ENCODE data around the gene ZSWIM6.
"Not testable (repeated sequence)": the region's sequence is repeated elsewhere in the genome, so short reads cannot be mapped to it uniquely, and the experiment has no call there.

ZSWIM6 gene

GRCh38 chr5:61366497-61367240 is 34.6 kb downstream of the ZSWIM6 start:
- DNase-seq: no peak

GRCh38 chr5:61370506-61370905 is 38.4 kb downstream of the ZSWIM6 start:
- no peak for DNase-seq

- DNase-seq: no peak
Measured at GRCh38 chr5:61371474-61371873, 39.4 kb downstream of the ZSWIM6 start.

GRCh38 chr5:61379677-61380076 is 47.6 kb downstream of the ZSWIM6 start:
- no peak for DNase-seq

- no peak for DNase-seq
Measured at GRCh38 chr5:61381968-61382367, 49.9 kb downstream of the ZSWIM6 start.

- DNase-seq: no peak
Measured at GRCh38 chr5:61385627-61386026, 53.6 kb downstream of the ZSWIM6 start.

- no peak for DNase-seq
Measured at GRCh38 chr5:61386045-61386800, 54.2 kb downstream of the ZSWIM6 start.

GRCh38 chr5:61389609-61390008 is 57.6 kb downstream of the ZSWIM6 start:
- DNase-seq: no peak

- DNase-seq: no peak
Measured at GRCh38 chr5:61394078-61394704, 62.1 kb downstream of the ZSWIM6 start.

- DNase-seq: no peak
Measured at GRCh38 chr5:61394793-61395192, 62.7 kb downstream of the ZSWIM6 start.

GRCh38 chr5:61397238-61397637 is 65.2 kb downstream of the ZSWIM6 start:
- no peak for DNase-seq

- no peak for DNase-seq
Measured at GRCh38 chr5:61397937-61398336, 65.9 kb downstream of the ZSWIM6 start.

GRCh38 chr5:61398440-61398839 is 66.4 kb downstream of the ZSWIM6 start:
- no peak for DNase-seq

GRCh38 chr5:61399679-61400078 is 67.6 kb downstream of the ZSWIM6 start:
- no peak for DNase-seq

GRCh38 chr5:61401726-61402125 is 69.7 kb downstream of the ZSWIM6 start:
- DNase-seq: no peak

- DNase-seq: no peak
Measured at GRCh38 chr5:61402244-61402823, 70.3 kb downstream of the ZSWIM6 start.

GRCh38 chr5:61402970-61403900 is 71.2 kb downstream of the ZSWIM6 start:
- DNase-seq: no peak

- no peak for DNase-seq
Measured at GRCh38 chr5:61405511-61406295, 73.6 kb downstream of the ZSWIM6 start.

GRCh38 chr5:61406497-61406896 is 74.4 kb downstream of the ZSWIM6 start:
- DNase-seq: not testable (repeated sequence)

GRCh38 chr5:61407706-61408270 is 75.7 kb downstream of the ZSWIM6 start:
- DNase-seq: no peak
